ENCODE results near the gene GPR35. TPM values are rescaled to one million over a fixed set of nuclear protein-coding genes. Genes with fewer than 3 reads are reported as not detected.

GPR35 gene
- polyA plus RNA-seq, 1 donor (not counting 4 experiments of a cell fraction or from before 2014, with no cell fraction given) = 0.04 TPM

DNA sequence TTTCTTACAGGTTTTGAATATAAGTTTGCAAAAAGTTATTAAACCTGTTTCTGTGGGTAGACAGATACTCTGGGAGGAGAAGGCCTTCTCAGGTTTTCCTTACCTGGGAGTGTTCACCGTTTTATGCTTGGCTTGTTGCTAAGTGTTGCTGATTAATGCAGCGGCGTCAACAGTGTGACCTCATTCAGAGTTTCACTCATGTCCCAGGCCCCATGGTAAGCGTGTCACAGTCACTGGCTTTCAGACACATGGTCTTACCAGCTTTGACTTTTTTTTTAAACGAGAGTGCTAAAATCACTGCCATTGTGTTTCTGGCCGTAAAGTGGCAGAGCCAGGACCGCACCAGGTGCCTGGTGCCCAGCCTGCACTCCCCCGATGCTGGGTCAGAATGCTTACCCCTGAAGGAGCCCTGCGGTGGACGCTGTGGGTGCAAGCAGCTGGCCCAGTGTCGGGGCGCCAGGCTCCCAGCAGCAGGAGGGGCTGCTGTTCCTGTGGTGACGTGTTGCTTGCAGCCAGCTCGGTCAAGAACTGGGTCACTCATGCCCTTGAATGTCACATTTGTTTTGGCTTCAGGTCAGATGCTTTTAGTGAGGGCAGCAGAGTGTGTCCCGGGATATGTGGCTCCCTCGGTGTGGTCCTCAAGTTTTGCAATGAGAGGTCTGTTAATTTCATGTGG is 35.3 kb upstream of the GPR35 start:
- no peak overlapping the region for H2AFZ ChIP-seq (ENCODE audit: control insufficient read depth, low read length)
- peaks cover 58% of the 10 kb centered on the region for H3K79me2 ChIP-seq (ENCODE audit: control insufficient read depth, insufficient read depth, low read length)
- TF ChIP-seq, protein P1, sequence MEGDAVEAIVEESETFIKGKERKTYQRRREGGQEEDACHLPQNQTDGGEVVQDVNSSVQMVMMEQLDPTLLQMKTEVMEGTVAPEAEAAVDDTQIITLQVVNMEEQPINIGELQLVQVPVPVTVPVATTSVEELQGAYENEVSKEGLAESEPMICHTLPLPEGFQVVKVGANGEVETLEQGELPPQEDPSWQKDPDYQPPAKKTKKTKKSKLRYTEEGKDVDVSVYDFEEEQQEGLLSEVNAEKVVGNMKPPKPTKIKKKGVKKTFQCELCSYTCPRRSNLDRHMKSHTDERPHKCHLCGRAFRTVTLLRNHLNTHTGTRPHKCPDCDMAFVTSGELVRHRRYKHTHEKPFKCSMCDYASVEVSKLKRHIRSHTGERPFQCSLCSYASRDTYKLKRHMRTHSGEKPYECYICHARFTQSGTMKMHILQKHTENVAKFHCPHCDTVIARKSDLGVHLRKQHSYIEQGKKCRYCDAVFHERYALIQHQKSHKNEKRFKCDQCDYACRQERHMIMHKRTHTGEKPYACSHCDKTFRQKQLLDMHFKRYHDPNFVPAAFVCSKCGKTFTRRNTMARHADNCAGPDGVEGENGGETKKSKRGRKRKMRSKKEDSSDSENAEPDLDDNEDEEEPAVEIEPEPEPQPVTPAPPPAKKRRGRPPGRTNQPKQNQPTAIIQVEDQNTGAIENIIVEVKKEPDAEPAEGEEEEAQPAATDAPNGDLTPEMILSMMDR (optimal IDR thresholded peaks at IDR 0.05 in 1 of 3, IDR thresholded peaks at IDR 0.05 in 1 of 3, conservative IDR thresholded peaks at IDR 0.05 in 1 of 3; ENCODE audit: extremely low read depth in 1 of 3, insufficient read depth in 2 of 3, low read length in 3 of 3) = no peak
- no peak for TF ChIP-seq EZH2 (IDR thresholded peaks at IDR 0.05; ENCODE audit: low read length)
- no peak overlapping the region for H3K9ac ChIP-seq (ENCODE audit: control insufficient read depth, extremely low read depth, insufficient read depth, low read length)
- H3K9me1 ChIP-seq (ENCODE audit: control insufficient read depth, extremely low read depth, insufficient read depth, low read length) = peaks cover 3% of the 10 kb centered on the region
- H3K27me3 ChIP-seq (ENCODE audit: control insufficient read depth, extremely low read depth, insufficient read depth, low read length) = no peaks in the 10 kb centered on the region
- H3K36me3 ChIP-seq (ENCODE audit: control insufficient read depth in 2 of 2, extremely low read depth in 1 of 2, insufficient read depth in 2 of 2, low read length in 2 of 2) = peaks cover 3 to 14% of the 10 kb centered on the region in 2 experiments
- no peak for FAIRE-seq
- no peak overlapping the region for H3K27ac ChIP-seq (ENCODE audit: control insufficient read depth, insufficient read depth, low read length)
- H3K9me3 ChIP-seq (ENCODE audit: control insufficient read depth, low read depth, low read length) = no peaks in the 10 kb centered on the region
- peaks cover 16% of the 10 kb centered on the region for H3K4me1 ChIP-seq (ENCODE audit: control insufficient read depth, extremely low read depth, insufficient read depth, low read length)
- no peak for DNase-seq (ENCODE audit: low read depth, low spot score)
- dilution Hi-C loops (cut with MboI; ENCODE audit: extremely low pct_ligation_motif_present, low sequenced_read_pairs) = no loop called here
- no peak overlapping the region for H3K4me2 ChIP-seq (ENCODE audit: control insufficient read depth, extremely low read depth, insufficient read depth, low read depth, low read length)
- no peak overlapping the region for H3K4me3 ChIP-seq (ENCODE audit: control insufficient read depth in 2 of 3, extremely low read depth in 1 of 3, insufficient read depth in 2 of 3, low read depth in 1 of 3, low read length in 3 of 3)
- H4K20me1 ChIP-seq (ENCODE audit: control insufficient read depth, extremely low read depth, insufficient read depth, low read length) = peaks cover 12% of the 10 kb centered on the region

DNA sequence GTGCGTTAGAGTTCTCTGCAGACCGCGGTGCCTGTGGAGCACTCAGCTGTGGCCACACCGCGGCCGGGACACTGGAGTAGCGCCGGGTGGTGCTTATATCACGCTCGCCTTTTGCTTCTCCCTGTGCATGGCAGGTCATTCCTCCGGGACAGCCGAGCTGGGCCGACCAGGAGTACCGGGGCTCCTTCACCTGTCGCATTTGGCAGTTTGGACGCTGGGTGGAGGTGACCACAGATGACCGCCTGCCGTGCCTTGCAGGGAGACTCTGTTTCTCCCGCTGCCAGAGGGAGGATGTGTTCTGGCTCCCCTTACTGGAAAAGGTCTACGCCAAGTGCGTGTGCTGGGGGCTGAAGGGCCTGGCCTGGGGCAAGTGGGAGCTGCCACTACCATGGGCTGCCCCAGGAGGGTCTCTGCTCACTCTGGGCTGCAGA is 34.6 kb upstream of the GPR35 start:
- Histone ChIP-seq H3K79me2 (ENCODE audit: control insufficient read depth, insufficient read depth, low read length) (peaks cover 51% of the 10 kb centered on the region), H3K9me3 (ENCODE audit: control insufficient read depth, low read depth, low read length) (no peaks in the 10 kb centered on the region), H3K4me2 (ENCODE audit: control insufficient read depth, extremely low read depth, insufficient read depth, low read depth, low read length) (no peak overlapping the region), H4K20me1 (ENCODE audit: control insufficient read depth, extremely low read depth, insufficient read depth, low read length) (peaks cover 18% of the 10 kb centered on the region), H3K9me1 (ENCODE audit: control insufficient read depth, extremely low read depth, insufficient read depth, low read length) (peaks cover 3% of the 10 kb centered on the region), H3K9ac (ENCODE audit: control insufficient read depth, extremely low read depth, insufficient read depth, low read length) (no peak overlapping the region), H3K27me3 (ENCODE audit: control insufficient read depth, extremely low read depth, insufficient read depth, low read length) (no peaks in the 10 kb centered on the region), H3K4me3 (ENCODE audit: control insufficient read depth in 2 of 3, extremely low read depth in 1 of 3, insufficient read depth in 2 of 3, low read depth in 1 of 3, low read length in 3 of 3) (no peak overlapping the region), H3K36me3 (ENCODE audit: control insufficient read depth in 2 of 2, extremely low read depth in 1 of 2, insufficient read depth in 2 of 2, low read length in 2 of 2) (peaks cover 3 to 18% of the 10 kb centered on the region in 2 experiments), H2AFZ (ENCODE audit: control insufficient read depth, low read length) (no peak overlapping the region), H3K4me1 (ENCODE audit: control insufficient read depth, extremely low read depth, insufficient read depth, low read length) (peaks cover 11% of the 10 kb centered on the region), H3K27ac (ENCODE audit: control insufficient read depth, insufficient read depth, low read length) (no peak overlapping the region)
- no peak for FAIRE-seq
- no peak for TF ChIP-seq EZH2 (IDR thresholded peaks at IDR 0.05; ENCODE audit: low read length)
- TF ChIP-seq, protein P1 (optimal IDR thresholded peaks at IDR 0.05 in 1 of 3, IDR thresholded peaks at IDR 0.05 in 1 of 3, conservative IDR thresholded peaks at IDR 0.05 in 1 of 3; ENCODE audit: extremely low read depth in 1 of 3, insufficient read depth in 2 of 3, low read length in 3 of 3) = no peak
- dilution Hi-C loops (cut with MboI; ENCODE audit: extremely low pct_ligation_motif_present, low sequenced_read_pairs) = no loop called here
- no peak for DNase-seq (ENCODE audit: low read depth, low spot score)
